Thyroid gland (tissue), 4 donors: ENCODE results near the gene ITPR2. TPM values are rescaled to one million over a fixed set of nuclear protein-coding genes. Genes with fewer than 3 reads are reported as not detected.

ENCODE experiments used
- DNase-seq, 2 donors: peaks; one replicate each; pipeline ENCODE4 v3.0.0-alpha.2; 2019
- H3K27ac ChIP-seq, 3 donors: fragments of 200-600 bp; sonication (generic); 1 replicate in 2 of 3; 2 replicates in 1 of 3; pipeline ENCODE4 v1.5.1; 2016 to 2019; ENCODE audit warnings: mild to moderate bottlenecking in 1 of 3, moderate library complexity in 1 of 3
- H3K27me3 ChIP-seq: fragments of 200-600 bp; sonication (generic); one replicate; pipeline ENCODE4 v1.5.1; 2019
- H3K36me3 ChIP-seq, 2 donors: fragments of 200-600 bp; sonication (generic); one replicate each; pipeline ENCODE4 v1.5.1; 2016 to 2019
- H3K4me1 ChIP-seq, 2 donors: fragments of 200-600 bp; sonication (generic); one replicate each; pipeline ENCODE4 v1.5.1; 2017 to 2019
- H3K4me3 ChIP-seq, 3 donors: fragments of 200-600 bp; sonication (generic); replicated peaks in 1 of 3; 1 replicate in 2 of 3; 2 replicates in 1 of 3; pipeline ENCODE4 v1.5.1; 2016; ENCODE audit warnings: mild to moderate bottlenecking in 1 of 3
- H3K9me3 ChIP-seq: fragments of 200-600 bp; sonication (generic); one replicate; pipeline ENCODE4 v1.5.1; 2017
- CTCF ChIP-seq, 6 experiments: fragments of 200-600 bp in 3 of 6; fragments of 450-650 bp in 3 of 6; sonication (generic) in 3 of 6; IDR thresholded peaks; one replicate each; pipeline ENCODE4 v1.5.1; 2016 to 2019; ENCODE audit warnings: antibody characterized with exemption in 6 of 6, mild to moderate bottlenecking in 2 of 6, inconsistent platforms in 1 of 6, moderate library complexity in 1 of 6
- POLR2A ChIP-seq, 2 donors: fragments of 450-650 bp; IDR thresholded peaks; one replicate each; pipeline ENCODE4 v1.6.1; 2017; ENCODE audit warnings: antibody characterized with exemption in 2 of 2, mild to moderate bottlenecking in 2 of 2, moderate library complexity in 1 of 2
- WGBS, 2 donors: methylation state at CpG; one replicate each; pipeline ENCODE4 v1.1.5; 2017; 5-methylcytosine and 5-hydroxymethylcytosine counted together
- intact Hi-C: fragments of 100-400 bp; cut with DNase I; formaldehyde crosslinking; loops from one replicate; pipeline ENCODE4 v1.15.1; 2023
- total RNA-seq, 4 donors: library from RNA; depleted of rRNA; stranded (reverse); fragments of >200 nt; gene quantifications; one replicate each; pipeline ENCODE4 v1.2.3, GENCODE V29; 2016

The ITPR2 gene
- total RNA-seq, 4 donors from 2014 or later = 24.4 to 39.7 (median 33.7) TPM

GRCh38 chr12:26825459-26826016, 7.5 kb downstream of the ITPR2 start:
- TF ChIP-seq POLR2A (IDR thresholded peaks at IDR 0.05) (no peak), CTCF (IDR thresholded peaks at IDR 0.05) (no peak)
- Histone ChIP-seq H3K27ac (no peak overlapping the region), H3K36me3 (no peaks in the 10 kb centered on the region), H3K4me1 (no peaks in the 10 kb centered on the region), H3K4me3 (no peak overlapping the region), H3K9me3 (no peaks in the 10 kb centered on the region), H3K27me3 (no peaks in the 10 kb centered on the region)
- no peak for DNase-seq
- 60 to 62% methylated on average over 1 of the region's 1 CpG for WGBS, 2 donors
- intact Hi-C loops = no loop called here

GRCh38 chr12:26823390-26823789, 9.6 kb downstream of the ITPR2 start:
- TF ChIP-seq CTCF (IDR thresholded peaks at IDR 0.05) = no peak
- no peak for TF ChIP-seq POLR2A (IDR thresholded peaks at IDR 0.05)

DNA sequence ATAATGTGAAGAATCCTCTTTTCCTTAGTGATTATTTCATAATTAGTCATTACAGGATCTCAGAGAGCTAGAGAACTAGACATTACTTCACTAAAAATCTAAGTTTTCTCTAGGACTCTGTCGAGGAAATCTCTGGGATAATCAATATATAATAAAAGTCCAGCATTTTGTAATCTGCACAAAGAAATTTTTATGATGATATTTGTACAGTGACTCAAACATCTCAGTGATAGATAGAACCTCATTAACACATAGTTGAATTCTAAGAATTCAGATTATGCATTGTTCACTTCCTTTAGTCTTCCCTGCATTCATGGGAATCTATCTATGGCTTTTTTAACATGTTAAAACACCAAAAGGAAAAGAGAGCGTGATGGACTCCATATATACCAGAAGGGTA, 11.0 kb downstream of the ITPR2 start:
- no peak for DNase-seq
- H3K27me3 ChIP-seq = no peaks in the 10 kb centered on the region
- H3K36me3 ChIP-seq = no peaks in the 10 kb centered on the region
- 95 to 98% methylated on average over 2 of the region's 2 CpGs for WGBS, 2 donors
- no peak overlapping the region for H3K4me3 ChIP-seq
- H3K4me1 ChIP-seq = no peaks in the 10 kb centered on the region
- no peaks in the 10 kb centered on the region for H3K9me3 ChIP-seq
- no peak for TF ChIP-seq CTCF (IDR thresholded peaks at IDR 0.05)
- TF ChIP-seq POLR2A (IDR thresholded peaks at IDR 0.05) = no peak
- no peak overlapping the region for H3K27ac ChIP-seq
- intact Hi-C loops = no loop called here

More at GRCh38 chr12:26823390-26823789, 9.6 kb downstream of the ITPR2 start:
- DNase-seq = no peak
- Histone ChIP-seq H3K4me3 (no peak overlapping the region), H3K36me3 (no peaks in the 10 kb centered on the region), H3K9me3 (no peaks in the 10 kb centered on the region), H3K27ac (no peak overlapping the region), H3K27me3 (no peaks in the 10 kb centered on the region), H3K4me1 (no peaks in the 10 kb centered on the region)
- WGBS, 2 donors = 96 to 97% methylated on average over 2 of the region's 2 CpGs
- intact Hi-C loops = no loop called here

DNA sequence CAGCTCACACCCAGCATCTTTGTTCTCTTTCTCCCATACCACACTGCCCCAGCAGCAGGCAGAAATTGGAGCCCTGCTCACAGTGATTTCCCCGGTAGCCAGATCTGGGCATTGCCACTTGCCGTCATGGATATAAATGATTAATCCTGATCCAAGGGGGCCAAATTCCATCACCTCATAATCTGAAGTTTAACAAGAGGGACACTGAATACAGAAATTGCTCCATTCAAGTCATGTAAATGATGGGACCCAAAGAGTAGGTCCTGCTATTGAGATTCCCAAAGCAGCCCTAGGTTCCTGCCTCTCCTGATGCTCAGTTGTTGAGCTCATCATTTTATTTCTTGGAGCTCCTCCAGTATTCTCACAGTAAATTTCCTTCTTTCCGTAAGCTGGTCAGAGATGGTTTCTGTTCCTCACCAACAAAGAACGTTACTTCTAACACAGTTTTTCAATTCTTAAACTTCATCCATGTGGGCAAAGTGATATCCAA, 11.7 kb downstream of the ITPR2 start:
- H3K36me3 ChIP-seq = no peaks in the 10 kb centered on the region
- no peaks in the 10 kb centered on the region for H3K4me1 ChIP-seq
- no peak overlapping the region for H3K4me3 ChIP-seq
- no peak for DNase-seq
- no peak overlapping the region for H3K27ac ChIP-seq
- intact Hi-C loops = no loop called here
- H3K27me3 ChIP-seq = no peaks in the 10 kb centered on the region
- WGBS, 2 donors = 77 to 91% methylated on average over 4 of the region's 4 CpGs
- H3K9me3 ChIP-seq = no peaks in the 10 kb centered on the region
- TF ChIP-seq CTCF (IDR thresholded peaks at IDR 0.05) = no peak
- no peak for TF ChIP-seq POLR2A (IDR thresholded peaks at IDR 0.05)

DNA sequence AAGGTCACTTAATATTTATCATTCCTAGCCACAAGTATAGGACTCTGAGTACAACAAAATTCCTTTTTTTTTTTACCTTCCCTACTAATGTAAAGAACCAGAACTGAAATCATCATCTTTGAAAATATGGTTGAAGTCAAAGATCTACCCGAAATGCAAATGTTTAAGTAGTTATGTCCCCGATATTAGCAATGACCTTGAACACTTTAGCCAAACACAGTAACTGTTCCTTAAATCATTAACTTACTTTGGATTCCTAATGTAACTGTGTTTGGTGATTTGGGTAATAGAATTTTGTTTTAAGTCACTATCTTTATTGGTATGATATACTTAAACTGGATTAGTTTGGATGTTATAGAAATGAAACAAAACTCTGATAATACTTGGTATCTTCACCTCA, 14.4 kb downstream of the ITPR2 start:
- Histone ChIP-seq H3K4me3 (no peak overlapping the region), H3K4me1 (no peaks in the 10 kb centered on the region), H3K27ac (no peak overlapping the region), H3K36me3 (no peaks in the 10 kb centered on the region), H3K27me3 (no peaks in the 10 kb centered on the region), H3K9me3 (no peaks in the 10 kb centered on the region)
- intact Hi-C loops = no loop called here
- no peak for TF ChIP-seq CTCF (IDR thresholded peaks at IDR 0.05)
- TF ChIP-seq POLR2A (IDR thresholded peaks at IDR 0.05) = no peak
- DNase-seq = no peak
- WGBS, 2 donors = 96 to 99% methylated on average over 2 of the region's 2 CpGs
